ENCODE data around the gene STX12.
"Not testable (repeated sequence)": the region's sequence is repeated elsewhere in the genome, so short reads cannot be mapped to it uniquely, and the experiment has no call there.

The STX12 gene

GRCh38 chr1:27772932-27773825 lies at the start of gene STX12:
Gene STX12 (plus strand): TSS chr1:27773219. CDS start chr1:27773308, 89 bp downstream.
- peak; percentile 100 for DNase-seq

GRCh38 chr1:27724961-27725373 lies 48.1 kb upstream of the STX12 start:
- no peak for DNase-seq

GRCh38 chr1:27725374-27726172 lies 47.4 kb upstream of the STX12 start, which contains the start of gene FAM76A:
Gene FAM76A (plus strand): TSS chr1:27725961. CDS start chr1:27726081, 120 bp downstream.
- DNase-seq: peak; percentile 99

- peak; percentile 46 for DNase-seq
These were observed 46.6 kb upstream of the STX12 start for GRCh38 chr1:27726173-27727044.

GRCh38 chr1:27727126-27727525 lies 45.9 kb upstream of the STX12 start:
- DNase-seq: no peak

DNA sequence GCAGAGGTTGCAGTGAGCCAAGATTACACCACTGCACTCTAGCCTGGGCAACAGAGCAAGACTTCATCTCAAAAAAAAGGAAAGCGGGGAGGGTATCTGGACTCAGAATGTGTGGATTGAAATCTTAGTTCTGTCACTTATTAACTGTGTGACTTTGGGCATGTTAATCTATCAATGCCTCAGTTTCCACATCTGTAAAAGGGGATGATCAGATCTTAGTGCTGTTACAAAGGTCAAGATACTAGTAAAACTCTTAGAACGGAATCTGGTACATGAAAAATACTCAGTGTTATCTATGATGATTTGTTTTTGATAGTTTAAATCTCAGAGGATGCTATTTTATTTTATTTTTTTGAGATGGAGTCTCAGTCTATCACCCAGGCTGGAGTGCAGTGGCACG lies 36.8 kb upstream of the STX12 start:
- DNase-seq: no peak

- DNase-seq: no peak
These were observed 31.9 kb upstream of the STX12 start for GRCh38 chr1:27741121-27741520.

DNA sequence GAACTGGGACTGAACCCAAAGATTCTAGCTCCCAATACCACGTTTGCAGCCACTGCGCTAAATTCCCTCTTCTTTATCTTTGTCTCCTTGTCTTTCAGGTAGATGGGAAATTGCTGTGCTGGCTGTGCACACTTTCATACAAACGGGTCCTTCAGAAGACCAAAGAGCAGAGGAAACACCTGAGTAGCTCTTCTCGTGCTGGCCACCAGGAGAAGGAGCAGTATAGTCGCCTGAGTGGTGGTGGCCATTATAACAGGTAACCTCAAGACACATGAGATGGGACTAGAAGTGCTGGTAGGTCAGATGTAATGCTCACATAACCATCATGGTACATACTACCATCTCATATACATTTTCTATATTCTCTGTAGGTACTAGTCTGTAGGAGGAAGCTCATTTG lies 28.5 kb upstream of the STX12 start:
- no peak for DNase-seq

- no peak for DNase-seq
These were observed 27.6 kb upstream of the STX12 start for GRCh38 chr1:27745466-27745865.

- no peak for DNase-seq
These were observed 20.7 kb upstream of the STX12 start for GRCh38 chr1:27752360-27752759.

DNA sequence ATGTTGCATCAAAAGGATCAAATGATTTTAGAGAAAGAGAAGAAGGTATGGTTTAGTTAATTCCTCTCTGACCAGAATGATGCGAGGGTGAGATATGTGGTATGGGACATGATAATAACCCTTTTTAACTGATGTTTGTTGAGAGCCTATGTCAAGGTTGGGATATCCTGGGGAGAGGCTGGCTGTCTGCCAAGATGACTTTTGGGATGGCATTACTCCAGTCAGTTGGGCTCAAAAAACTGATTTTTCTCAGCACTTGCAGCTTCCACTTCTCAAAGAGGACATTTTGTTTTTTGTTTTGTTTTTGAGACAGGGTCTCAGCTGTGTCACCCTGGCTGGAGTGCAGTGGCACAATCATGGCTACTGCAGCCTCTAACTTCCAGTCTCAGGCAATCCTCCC lies 17.7 kb upstream of the STX12 start:
- no peak for DNase-seq

GRCh38 chr1:27755865-27756264 lies 17.2 kb upstream of the STX12 start:
- DNase-seq: no peak

DNA sequence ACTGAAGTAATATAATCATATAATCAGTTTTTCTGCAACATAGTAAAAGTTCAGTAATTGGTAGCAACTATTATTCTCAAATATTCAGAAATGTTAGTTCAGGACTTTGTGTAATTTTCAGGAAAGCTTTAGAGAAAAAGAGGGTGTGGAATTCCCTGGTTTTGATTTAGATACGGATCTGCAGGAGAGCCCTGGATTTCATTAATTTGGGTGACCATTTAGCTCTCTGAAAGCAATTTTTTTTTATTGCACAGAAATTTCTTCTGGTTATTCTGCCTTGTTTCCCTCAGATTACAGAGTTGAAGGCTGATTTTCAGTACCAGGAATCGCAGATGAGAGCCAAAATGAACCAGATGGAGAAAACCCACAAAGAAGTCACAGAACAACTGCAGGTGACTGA lies 13.8 kb upstream of the STX12 start:
- no peak for DNase-seq

DNA sequence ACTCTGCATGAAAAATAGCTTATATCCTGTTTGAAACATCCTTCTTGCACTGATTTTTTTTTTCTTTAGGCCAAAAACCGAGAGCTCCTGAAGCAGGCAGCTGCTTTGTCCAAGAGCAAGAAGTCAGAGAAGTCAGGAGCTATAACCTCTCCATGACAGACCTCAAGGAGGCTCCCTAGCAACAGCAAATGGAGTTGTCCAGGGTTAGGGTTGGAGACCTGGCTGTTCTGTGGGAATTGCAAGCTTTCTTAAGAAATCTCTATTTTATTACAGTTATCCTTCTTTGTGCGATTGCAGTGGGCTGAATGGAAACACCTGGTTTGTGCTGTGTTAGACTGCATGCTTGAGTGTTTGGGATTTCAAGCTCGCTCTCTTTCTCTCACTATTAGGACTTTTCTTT lies 12.6 kb upstream of the STX12 start:
- DNase-seq: no peak

- DNase-seq: no peak
These were observed 11.0 kb upstream of the STX12 start for GRCh38 chr1:27762033-27762432.

DNA sequence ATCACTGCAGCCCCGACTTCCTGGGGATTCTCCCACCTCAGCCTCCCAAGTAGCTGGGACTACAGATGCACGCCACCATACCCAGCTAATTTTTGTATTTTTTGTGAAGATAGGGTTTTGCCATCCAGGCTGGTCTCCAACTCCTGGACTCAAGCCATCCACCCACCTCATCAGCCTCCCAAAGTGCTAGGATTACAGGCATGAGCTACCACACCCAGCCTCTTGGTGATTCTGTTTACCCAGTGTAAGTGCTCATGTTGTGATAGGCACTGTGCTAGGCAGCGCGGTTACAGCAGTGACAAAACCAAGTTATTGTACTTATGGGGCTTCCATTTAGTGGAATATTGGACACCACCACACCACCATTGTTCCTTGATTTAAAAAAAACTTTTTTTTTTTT lies 9.7 kb upstream of the STX12 start:
- DNase-seq: no peak

DNA sequence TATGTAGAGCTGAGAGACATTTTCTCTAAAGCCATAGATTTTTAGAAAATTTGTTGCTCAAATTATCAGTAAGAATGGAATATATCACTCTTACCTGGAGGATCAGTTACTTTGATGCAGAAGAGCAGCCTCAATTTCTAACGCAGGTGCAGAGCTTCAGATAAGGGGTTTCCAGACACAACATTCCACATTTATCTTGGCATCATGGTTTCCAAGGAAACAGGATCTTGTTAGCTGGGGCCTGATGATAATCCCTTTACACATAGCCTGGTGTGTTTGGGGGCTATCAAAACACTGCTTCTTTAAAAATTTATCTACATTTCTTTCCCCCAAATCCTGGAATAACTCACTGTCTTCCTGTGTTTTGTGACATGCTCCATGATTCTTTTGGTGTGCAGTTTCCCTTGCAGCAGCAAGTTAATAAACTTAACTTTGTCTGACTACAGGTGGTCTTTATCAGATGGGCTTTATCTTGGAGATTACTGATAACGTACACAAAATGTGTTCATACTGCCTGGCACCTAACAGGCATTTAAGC lies 2.7 kb upstream of the STX12 start:
- DNase-seq: no peak

DNA sequence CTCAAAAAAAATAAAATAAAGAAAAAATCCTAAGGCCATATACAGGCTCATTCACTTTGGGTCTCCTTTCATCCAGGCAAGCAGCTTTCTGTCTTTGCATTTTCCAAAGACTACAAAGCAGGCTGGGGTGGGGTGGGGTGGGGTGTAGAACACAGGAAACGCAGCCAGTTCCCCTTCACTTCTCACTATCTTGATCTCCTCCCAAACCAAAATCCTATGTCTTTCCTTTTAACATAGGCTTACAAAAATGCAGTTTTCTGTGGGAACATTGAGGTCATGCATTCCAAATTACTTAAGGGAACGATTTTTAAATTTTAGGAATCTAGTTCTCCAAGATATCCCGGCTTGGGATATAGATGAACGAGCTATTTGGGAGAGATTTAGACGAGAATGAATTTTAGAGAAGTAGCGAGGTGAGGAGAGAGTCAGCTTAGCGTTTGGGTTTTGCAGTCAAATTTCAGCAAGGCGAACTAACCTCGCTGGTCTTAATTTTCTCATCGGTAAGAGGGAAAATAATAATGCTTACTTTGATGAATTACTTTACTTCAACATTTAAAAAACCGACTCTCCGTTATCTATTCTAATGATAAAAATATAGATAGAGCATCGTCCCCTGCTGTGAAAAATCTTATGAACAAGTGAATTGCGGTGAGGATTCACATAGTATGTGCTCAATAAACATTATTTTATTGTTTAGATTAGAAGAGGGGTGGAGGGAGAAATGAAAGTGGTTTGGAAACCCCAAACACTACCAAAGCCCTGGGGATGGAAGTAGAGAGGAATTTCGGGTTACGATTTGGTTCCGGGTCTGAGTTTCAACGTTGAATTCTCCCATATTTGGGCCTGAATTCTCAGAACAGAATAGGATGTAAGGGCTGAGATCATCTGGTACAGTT lies 735 bp upstream of the STX12 start:
- DNase-seq: no peak

DNA sequence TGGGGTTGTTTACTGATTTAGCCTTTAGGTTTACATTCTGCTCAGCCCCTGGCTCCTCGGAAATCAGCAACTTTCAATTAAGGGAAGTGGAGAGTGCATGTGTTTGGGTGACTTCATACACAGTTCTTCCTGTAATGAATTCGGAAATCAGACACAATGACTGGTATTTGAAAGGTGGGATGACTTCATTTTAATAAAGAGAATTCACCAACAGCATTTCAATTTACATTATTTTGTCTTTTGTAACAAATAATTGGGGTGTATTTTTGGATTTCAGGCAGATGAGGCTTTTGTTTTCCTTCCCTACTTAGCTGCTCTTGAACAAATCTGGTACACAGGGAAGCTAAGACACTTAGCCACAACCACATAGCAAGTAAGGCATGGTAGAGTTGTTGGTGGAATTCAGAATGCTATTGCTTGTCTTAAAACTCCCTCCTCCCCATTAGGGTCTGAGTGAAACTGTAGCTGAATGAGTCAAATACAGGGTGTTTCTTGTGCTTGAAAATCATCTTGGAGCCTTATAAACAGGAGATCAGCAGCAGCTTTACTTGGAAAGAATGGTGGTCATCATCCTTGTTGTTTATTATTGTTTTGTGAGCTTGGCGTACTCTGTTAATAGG lies 917 bp downstream of the STX12 start:
- DNase-seq: peak; percentile 46

DNA sequence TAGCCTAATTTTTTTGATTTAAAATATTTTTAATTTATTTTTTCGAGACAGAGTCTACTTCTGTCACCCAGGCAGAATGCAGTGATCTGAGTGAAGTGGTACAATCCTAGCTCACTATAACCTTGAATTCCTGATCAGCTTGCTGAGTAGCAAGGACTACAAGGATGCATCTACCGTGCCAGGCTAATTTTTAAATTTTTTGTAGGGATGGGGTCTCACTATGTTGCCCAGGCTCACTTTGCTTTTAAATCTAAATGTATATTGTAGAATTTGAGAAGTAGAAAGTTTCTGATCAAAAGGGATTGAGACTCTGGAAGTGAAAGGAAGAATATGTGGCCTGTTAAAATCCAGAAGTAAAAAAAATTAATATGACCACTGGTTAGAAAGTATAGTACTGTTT lies 1.6 kb downstream of the STX12 start:
- DNase-seq: no peak

DNA sequence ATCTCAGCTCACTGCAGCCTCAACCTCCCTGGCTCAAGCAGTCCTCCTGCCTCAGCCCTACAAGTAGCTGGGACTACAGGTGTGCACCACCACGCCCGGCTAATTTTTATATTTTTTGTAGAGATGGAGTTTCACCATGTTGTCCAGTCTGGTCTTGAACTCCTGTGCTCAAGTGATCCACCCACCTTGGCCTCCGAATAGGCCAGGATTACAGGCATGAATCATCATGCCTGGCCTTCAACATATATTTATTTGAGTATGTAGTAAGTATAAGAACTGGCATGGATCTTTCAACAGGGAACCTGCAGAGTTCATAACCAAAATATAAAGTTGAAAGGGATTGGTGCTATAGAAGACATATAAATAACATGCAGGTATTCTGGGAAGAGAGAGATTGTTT lies 2.3 kb downstream of the STX12 start:
- DNase-seq: not testable (repeated sequence)
